Mesendoderm (in vitro differentiated cells): ENCODE data around the gene RECK.

Experiments
- DNase-seq: peaks from one replicate; pipeline ENCODE4 v3.0.0; 2013
- H2AK5ac ChIP-seq: 2 replicates; pipeline ENCODE4 v1.6.1; 2013; ENCODE audit warnings: low read length, inconsistent platforms
- H2BK120ac ChIP-seq: 2 replicates; pipeline ENCODE4 v1.6.1; 2013; ENCODE audit warnings: low read depth, mild to moderate bottlenecking, low read length, moderate library complexity, mixed read lengths
- H2BK15ac ChIP-seq: replicated peaks from 2 replicates; pipeline ENCODE4 v1.6.1; 2013; ENCODE audit warnings: low read depth, mild to moderate bottlenecking, moderate library complexity
- H2BK5ac ChIP-seq: 2 replicates; pipeline ENCODE4 v1.6.1; 2013; ENCODE audit warnings: low read length, inconsistent platforms
- H3K18ac ChIP-seq: 2 replicates; pipeline ENCODE4 v1.6.1; 2013; ENCODE audit warnings: mild to moderate bottlenecking, low read length, mixed read lengths
- H3K23ac ChIP-seq: one replicate; pipeline ENCODE4 v1.6.1; 2013; ENCODE audit warnings: low read length
- H3K27ac ChIP-seq: 2 replicates; pipeline ENCODE4 v1.5.1; 2013; ENCODE audit warnings: low read depth, mild to moderate bottlenecking, inconsistent platforms, low read length, moderate library complexity
- H3K27me3 ChIP-seq: 2 replicates; pipeline ENCODE4 v1.6.1; 2013; ENCODE audit warnings: low read length, control low read depth, mild to moderate bottlenecking, inconsistent platforms; ENCODE audit not compliant: insufficient read depth, poor library complexity
- H3K36me3 ChIP-seq: 2 replicates; pipeline ENCODE4 v1.6.1; 2013; ENCODE audit warnings: low read length, inconsistent platforms; ENCODE audit not compliant: control insufficient read depth, insufficient read depth
- H3K4ac ChIP-seq: one replicate; pipeline ENCODE4 v1.6.1; 2013; ENCODE audit warnings: low read depth, mild to moderate bottlenecking, low read length, moderate library complexity
- H3K4me1 ChIP-seq: 2 replicates; pipeline ENCODE4 v1.6.1; 2013; ENCODE audit warnings: low read depth, low read length, inconsistent platforms; ENCODE audit not compliant: control insufficient read depth
- H3K4me2 ChIP-seq: 2 replicates; pipeline ENCODE4 v1.6.1; 2013; ENCODE audit warnings: low read length
- H3K4me3 ChIP-seq: 2 replicates; pipeline ENCODE4 v1.5.1; 2013; ENCODE audit warnings: mild to moderate bottlenecking, low read length
- H3K56ac ChIP-seq: one replicate; pipeline ENCODE4 v1.6.1; 2013; ENCODE audit warnings: low read length
- H3K79me1 ChIP-seq: 2 replicates; pipeline ENCODE4 v1.6.1; 2013; ENCODE audit warnings: low read length, inconsistent platforms
- H3K79me2 ChIP-seq: 2 replicates; pipeline ENCODE4 v1.6.1; 2013; ENCODE audit warnings: mild to moderate bottlenecking, low read length; ENCODE audit not compliant: control insufficient read depth, insufficient read depth
- H3K9ac ChIP-seq: 2 replicates; pipeline ENCODE4 v1.6.1; 2013; ENCODE audit warnings: low read length, inconsistent platforms
- H4K5ac ChIP-seq: one replicate; pipeline ENCODE4 v1.6.1; 2013; ENCODE audit warnings: low read length
- H4K8ac ChIP-seq: one replicate; pipeline ENCODE4 v1.6.1; 2013; ENCODE audit warnings: low read depth, mild to moderate bottlenecking, control low read depth, low read length, moderate library complexity
- WGBS: extraction: QIAGEN DNeasy Blood & Tissue Kit; methylation state at CpG from one replicate; pipeline ENCODE4 v1.1.7; 2013; ENCODE audit warnings: low lambda C conversion rate, missing lambda C conversion rate; ENCODE audit not compliant: insufficient coverage; ENCODE audit errors: extremely low coverage; 5-methylcytosine and 5-hydroxymethylcytosine counted together

The RECK gene

GRCh38 chr9:36007852-36008251 lies 28.9 kb upstream of the RECK start:
- Histone ChIP-seq H3K4me2 (no peak overlapping the region), H3K27me3 (no peaks in the 10 kb centered on the region), H3K56ac (no peak overlapping the region), H2BK5ac (no peak overlapping the region), H2AK5ac (no peak overlapping the region), H3K4me3 (no peak overlapping the region), H3K18ac (no peak overlapping the region), H2BK15ac (no peak overlapping the region), H4K5ac (no peak overlapping the region), H3K4ac (no peak overlapping the region), H3K79me2 (no peaks in the 10 kb centered on the region), H3K36me3 (no peaks in the 10 kb centered on the region), H2BK120ac (no peak overlapping the region), H3K23ac (no peak overlapping the region), H3K9ac (no peak overlapping the region), H3K4me1 (no peaks in the 10 kb centered on the region), H3K27ac (no peak overlapping the region), H4K8ac (no peak overlapping the region), H3K79me1 (no peaks in the 10 kb centered on the region)
- DNase-seq, result no peak
- WGBS, result no CpG with 5 or more reads among the region's 2 CpGs

GRCh38 chr9:36008774-36009300 lies 27.9 kb upstream of the RECK start:
- Histone ChIP-seq H2BK5ac (no peak overlapping the region), H3K56ac (no peak overlapping the region), H4K5ac (no peak overlapping the region), H3K4me2 (no peak overlapping the region), H3K27me3 (no peaks in the 10 kb centered on the region), H3K4me1 (no peaks in the 10 kb centered on the region), H4K8ac (no peak overlapping the region), H3K9ac (no peak overlapping the region), H3K79me1 (no peaks in the 10 kb centered on the region), H3K4ac (no peak overlapping the region), H3K18ac (no peak overlapping the region), H3K23ac (no peak overlapping the region), H2AK5ac (no peak overlapping the region), H3K4me3 (no peak overlapping the region), H2BK15ac (no peak overlapping the region), H3K79me2 (no peaks in the 10 kb centered on the region), H3K36me3 (no peaks in the 10 kb centered on the region), H2BK120ac (no peak overlapping the region), H3K27ac (no peak overlapping the region)
- peak; percentile 85 for DNase-seq
- WGBS, result no CpG with 5 or more reads among the region's 11 CpGs

- H3K9ac ChIP-seq, result no peak overlapping the region
- H3K27me3 ChIP-seq, result no peaks in the 10 kb centered on the region
- no peak overlapping the region for H3K23ac ChIP-seq
- no peaks in the 10 kb centered on the region for H3K4me1 ChIP-seq
- no peak overlapping the region for H2AK5ac ChIP-seq
- H4K5ac ChIP-seq, result no peak overlapping the region
- no peak overlapping the region for H3K56ac ChIP-seq
- H2BK5ac ChIP-seq, result no peak overlapping the region
- H3K4me3 ChIP-seq, result no peak overlapping the region
- H3K4me2 ChIP-seq, result no peak overlapping the region
- H3K36me3 ChIP-seq, result no peaks in the 10 kb centered on the region
- H2BK15ac ChIP-seq, result no peak overlapping the region
- H3K4ac ChIP-seq, result no peak overlapping the region
- H3K79me2 ChIP-seq, result no peaks in the 10 kb centered on the region
- no peak for DNase-seq
- no peak overlapping the region for H3K18ac ChIP-seq
- H3K27ac ChIP-seq, result no peak overlapping the region
- no peaks in the 10 kb centered on the region for H3K79me1 ChIP-seq
- WGBS, result no CpG with 5 or more reads among the region's 3 CpGs
- no peak overlapping the region for H4K8ac ChIP-seq
- no peak overlapping the region for H2BK120ac ChIP-seq
Observed at GRCh38 chr9:36011379-36011778, 25.3 kb upstream of the RECK start.

- Histone ChIP-seq H3K27ac (no peak overlapping the region), H4K8ac (no peak overlapping the region), H3K23ac (no peak overlapping the region), H2BK120ac (no peak overlapping the region), H3K79me2 (no peaks in the 10 kb centered on the region), H3K4me1 (no peaks in the 10 kb centered on the region), H3K4me3 (no peak overlapping the region), H3K9ac (no peak overlapping the region), H3K27me3 (no peaks in the 10 kb centered on the region), H3K18ac (no peak overlapping the region), H3K36me3 (no peaks in the 10 kb centered on the region), H3K56ac (no peak overlapping the region), H3K79me1 (no peaks in the 10 kb centered on the region), H3K4me2 (no peak overlapping the region), H4K5ac (no peak overlapping the region), H2BK5ac (no peak overlapping the region), H3K4ac (no peak overlapping the region), H2BK15ac (no peak overlapping the region), H2AK5ac (no peak overlapping the region)
- WGBS, result no CpG with 5 or more reads among the region's 2 CpGs
- DNase-seq, result no peak
Observed at GRCh38 chr9:36017278-36017677, 19.4 kb upstream of the RECK start.

- Histone ChIP-seq H3K79me2 (no peaks in the 10 kb centered on the region), H2BK15ac (no peak overlapping the region), H2BK120ac (no peak overlapping the region), H3K4me1 (no peaks in the 10 kb centered on the region), H3K56ac (no peak overlapping the region), H3K4ac (no peak overlapping the region), H2AK5ac (no peak overlapping the region), H2BK5ac (no peak overlapping the region), H3K4me2 (no peak overlapping the region), H3K79me1 (no peaks in the 10 kb centered on the region), H3K18ac (no peak overlapping the region), H3K27ac (no peak overlapping the region), H3K36me3 (no peaks in the 10 kb centered on the region), H3K27me3 (no peaks in the 10 kb centered on the region), H3K4me3 (no peak overlapping the region), H3K9ac (no peak overlapping the region), H4K8ac (no peak overlapping the region), H3K23ac (no peak overlapping the region), H4K5ac (no peak overlapping the region)
- no CpG with 5 or more reads among the region's 3 CpGs for WGBS
- DNase-seq, result no peak
Observed at GRCh38 chr9:36018129-36018528, 18.6 kb upstream of the RECK start.
